Kidney tubule cell (primary cell): ENCODE results near the gene UST.
"Not testable (repeated sequence)": the region's sequence is repeated elsewhere in the genome, so short reads cannot be mapped to it uniquely, and the experiment has no call there.

Experiments used
- DNase-seq: peaks from one replicate; pipeline ENCODE4 v3.0.0-alpha.2; 2018; ENCODE audit warnings: low spot score

Gene UST

GRCh38 chr6:148837941-148838340, 91.1 kb downstream of the UST start:
- DNase-seq = peak; percentile 35

- no peak for DNase-seq
These were observed 92.2 kb downstream of the UST start for GRCh38 chr6:148839044-148839443.

GRCh38 chr6:148840256-148840655, 93.4 kb downstream of the UST start:
- DNase-seq = peak; percentile 39

- no peak for DNase-seq
These were observed 95.6 kb downstream of the UST start for GRCh38 chr6:148842296-148843019.

GRCh38 chr6:148845464-148845863, 98.6 kb downstream of the UST start:
- no peak for DNase-seq

- no peak for DNase-seq
These were observed 100.2 kb downstream of the UST start for GRCh38 chr6:148846778-148847761.

GRCh38 chr6:148848915-148849314, 102.1 kb downstream of the UST start:
- no peak for DNase-seq

- DNase-seq = not testable (repeated sequence)
These were observed 102.6 kb downstream of the UST start for GRCh38 chr6:148849449-148849848.

GRCh38 chr6:148850964-148851363, 104.1 kb downstream of the UST start:
- no peak for DNase-seq

- DNase-seq = no peak
These were observed 105.1 kb downstream of the UST start for GRCh38 chr6:148851683-148852556.

- DNase-seq = no peak
These were observed 105.9 kb downstream of the UST start for GRCh38 chr6:148852688-148853087.

GRCh38 chr6:148853113-148853512, 106.3 kb downstream of the UST start:
- not testable (repeated sequence) for DNase-seq

GRCh38 chr6:148854096-148854495, 107.3 kb downstream of the UST start:
- DNase-seq = no peak

GRCh38 chr6:148854992-148855391, 108.2 kb downstream of the UST start:
- DNase-seq = no peak

GRCh38 chr6:148855744-148856143, 108.9 kb downstream of the UST start:
- DNase-seq = no peak

- peak; percentile 50 for DNase-seq
These were observed 111.1 kb downstream of the UST start for GRCh38 chr6:148857798-148858390.

GRCh38 chr6:148864132-148864531, 117.3 kb downstream of the UST start:
- not testable (repeated sequence) for DNase-seq

GRCh38 chr6:148864941-148865340, 118.1 kb downstream of the UST start:
- no peak for DNase-seq

GRCh38 chr6:148866657-148867268, 119.9 kb downstream of the UST start:
- no peak for DNase-seq

- DNase-seq = peak; percentile 10
These were observed 121.0 kb downstream of the UST start for GRCh38 chr6:148867862-148868261.

- DNase-seq = peak; percentile 6
These were observed 121.5 kb downstream of the UST start for GRCh38 chr6:148868314-148868713.
